ENCODE results near the gene LRRC37A2.
"Not testable (repeated sequence)": the region's sequence is repeated elsewhere in the genome, so short reads cannot be mapped to it uniquely, and the experiment has no call there.

The LRRC37A2 gene

DNA sequence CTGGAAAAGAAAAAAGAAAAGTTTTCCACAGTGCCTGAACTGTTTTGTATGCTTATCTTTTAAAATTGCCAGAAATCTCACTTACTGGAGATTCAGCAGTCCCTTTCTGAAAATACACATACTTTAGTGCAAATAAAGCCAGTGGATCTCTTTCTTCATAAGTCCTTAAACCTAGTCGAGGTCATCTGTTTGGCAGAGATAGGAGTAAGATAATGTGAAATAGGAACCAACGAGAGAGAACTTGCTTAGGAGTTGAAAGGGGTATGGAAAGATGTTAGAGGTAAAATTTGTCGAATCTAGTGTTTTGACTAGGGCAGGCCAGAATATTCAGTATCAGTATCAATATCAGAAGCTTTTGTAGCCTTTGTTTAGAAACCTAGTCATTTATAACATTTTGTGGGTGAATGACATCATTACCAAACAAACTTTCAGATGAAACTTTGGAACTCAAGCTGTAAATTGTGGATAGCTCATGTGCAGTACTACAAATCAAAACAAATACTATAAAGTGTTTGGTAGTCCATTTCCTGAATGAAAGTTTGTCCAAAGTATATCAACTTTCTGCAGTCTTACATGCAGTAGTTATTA, 86.2 kb downstream of the LRRC37A2 start:
- not testable (repeated sequence) for DNase-seq

DNA sequence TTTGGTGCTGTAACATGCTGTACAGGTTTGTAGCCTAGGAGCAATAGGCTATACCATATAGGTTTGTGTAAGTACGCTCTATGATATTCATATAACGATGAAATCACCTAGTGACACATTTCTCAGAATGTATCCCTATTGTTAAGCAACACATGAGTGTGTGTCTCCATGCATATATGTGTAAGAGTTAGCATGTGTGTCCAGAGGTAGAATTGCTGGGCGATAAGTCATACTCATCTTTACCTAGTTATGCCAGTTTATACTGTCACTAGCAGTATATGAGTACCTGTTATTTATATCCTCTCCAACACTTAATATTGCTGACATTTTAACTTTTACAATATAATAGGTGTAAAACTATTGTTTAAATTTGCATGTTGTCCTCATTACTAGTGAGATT, 88.5 kb downstream of the LRRC37A2 start:
- DNase-seq, result not testable (repeated sequence)

DNA sequence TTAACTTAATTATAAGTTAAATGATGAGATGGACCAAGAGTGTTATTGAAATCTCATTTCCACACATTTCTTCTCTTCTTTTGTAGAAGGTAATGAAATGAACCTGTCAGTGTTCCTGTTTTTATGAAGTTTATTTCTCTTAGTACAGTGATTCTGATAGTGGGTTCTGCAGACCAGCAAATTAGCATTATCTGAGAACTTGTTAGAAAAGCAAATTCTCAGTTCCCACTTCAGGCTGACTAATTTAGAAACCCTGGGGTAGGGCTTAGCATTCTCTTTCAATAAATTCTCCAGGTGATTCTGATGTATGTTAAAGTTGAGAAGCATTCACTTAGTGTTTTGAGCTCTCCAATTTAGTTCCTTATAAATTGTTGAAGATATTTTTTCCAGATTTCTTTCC, 90.9 kb downstream of the LRRC37A2 start:
- DNase-seq, result not testable (repeated sequence)

Data from NCI-H69 (cell line).